HG03354 (cell line): ENCODE measurements around the gene TNS4.

ENCODE experiments used
- ATAC-seq: cut with Tn5 transposase; IDR thresholded peaks from one replicate; pipeline ENCODE4 v1.9.1; 2021; ENCODE audit warnings: mild to moderate bottlenecking; ENCODE audit not compliant: unreplicated experiment, poor library complexity, severe bottlenecking

The TNS4 gene

GRCh38 chr17:40536295-40537171 lies 35.1 kb upstream of the TNS4 start:
- no peak for ATAC-seq

- ATAC-seq: no peak
Observed at GRCh38 chr17:40535924-40536294, 34.5 kb upstream of the TNS4 start.

GRCh38 chr17:40535438-40535837 lies 34.0 kb upstream of the TNS4 start:
- no peak for ATAC-seq

GRCh38 chr17:40534371-40535189 lies 33.2 kb upstream of the TNS4 start:
- no peak for ATAC-seq

GRCh38 chr17:40533896-40534295 lies 32.5 kb upstream of the TNS4 start:
- ATAC-seq: no peak

GRCh38 chr17:40532520-40533253 lies 31.3 kb upstream of the TNS4 start:
- ATAC-seq: no peak

- no peak for ATAC-seq
Observed at GRCh38 chr17:40531051-40531991, 29.9 kb upstream of the TNS4 start.

GRCh38 chr17:40530531-40530994 lies 29.1 kb upstream of the TNS4 start:
- no peak for ATAC-seq

GRCh38 chr17:40529991-40530390 lies 28.6 kb upstream of the TNS4 start:
- ATAC-seq: no peak

- ATAC-seq: no peak
Observed at GRCh38 chr17:40528692-40529417, 27.4 kb upstream of the TNS4 start.

GRCh38 chr17:40526668-40527067 lies 25.2 kb upstream of the TNS4 start:
- no peak for ATAC-seq

GRCh38 chr17:40525294-40525693 lies 23.9 kb upstream of the TNS4 start:
- no peak for ATAC-seq

GRCh38 chr17:40524243-40524965 lies 23.0 kb upstream of the TNS4 start:
- ATAC-seq: no peak

- no peak for ATAC-seq
Observed at GRCh38 chr17:40522961-40523310, 21.5 kb upstream of the TNS4 start.

GRCh38 chr17:40522250-40522960 lies 21.0 kb upstream of the TNS4 start:
- no peak for ATAC-seq

- ATAC-seq: no peak
Observed at GRCh38 chr17:40520991-40521453, 19.6 kb upstream of the TNS4 start.

- no peak for ATAC-seq
Observed at GRCh38 chr17:40519089-40519775, 17.8 kb upstream of the TNS4 start.
